Measurements from ENCODE around the gene HSPA6. TPM values are rescaled to one million over a fixed set of nuclear protein-coding genes. Genes with fewer than 3 reads are reported as not detected.
"Not testable (repeated sequence)": the region's sequence is repeated elsewhere in the genome, so short reads cannot be mapped to it uniquely, and the experiment has no call there.

HSPA6 gene
- total RNA-seq, 4 donors from 2014 or later = 1.3 to 4.2 (median 3.2) TPM

GRCh38 chr1:161505686-161506085 is 18.7 kb upstream of the HSPA6 start:
- no peak for DNase-seq
- H3K4me3 ChIP-seq = peak overlapping the region in 2 of 4 donors; percentile 14 to 35
- no peaks in the 10 kb centered on the region for H3K36me3 ChIP-seq
- peaks cover 0 to 51% (median 0%) of the 10 kb centered on the region in 4 donors for H3K27me3 ChIP-seq
- no peaks in the 10 kb centered on the region for H3K9me3 ChIP-seq
- H3K27ac ChIP-seq = peak overlapping the region in 1 of 4 donors; percentile 18
- no peak for TF ChIP-seq POLR2A (IDR thresholded peaks at IDR 0.05)
- TF ChIP-seq, protein P1, sequence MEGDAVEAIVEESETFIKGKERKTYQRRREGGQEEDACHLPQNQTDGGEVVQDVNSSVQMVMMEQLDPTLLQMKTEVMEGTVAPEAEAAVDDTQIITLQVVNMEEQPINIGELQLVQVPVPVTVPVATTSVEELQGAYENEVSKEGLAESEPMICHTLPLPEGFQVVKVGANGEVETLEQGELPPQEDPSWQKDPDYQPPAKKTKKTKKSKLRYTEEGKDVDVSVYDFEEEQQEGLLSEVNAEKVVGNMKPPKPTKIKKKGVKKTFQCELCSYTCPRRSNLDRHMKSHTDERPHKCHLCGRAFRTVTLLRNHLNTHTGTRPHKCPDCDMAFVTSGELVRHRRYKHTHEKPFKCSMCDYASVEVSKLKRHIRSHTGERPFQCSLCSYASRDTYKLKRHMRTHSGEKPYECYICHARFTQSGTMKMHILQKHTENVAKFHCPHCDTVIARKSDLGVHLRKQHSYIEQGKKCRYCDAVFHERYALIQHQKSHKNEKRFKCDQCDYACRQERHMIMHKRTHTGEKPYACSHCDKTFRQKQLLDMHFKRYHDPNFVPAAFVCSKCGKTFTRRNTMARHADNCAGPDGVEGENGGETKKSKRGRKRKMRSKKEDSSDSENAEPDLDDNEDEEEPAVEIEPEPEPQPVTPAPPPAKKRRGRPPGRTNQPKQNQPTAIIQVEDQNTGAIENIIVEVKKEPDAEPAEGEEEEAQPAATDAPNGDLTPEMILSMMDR (IDR thresholded peaks at IDR 0.05) = no peak
- H3K4me1 ChIP-seq = peaks cover 0 to 12% (median 0%) of the 10 kb centered on the region in 3 donors
- WGBS, 2 donors = 78 to 87% methylated on average over 4 to 6 of the region's 6 CpGs
- intact Hi-C loops (cut with DNase I) = no loop called here

DNA sequence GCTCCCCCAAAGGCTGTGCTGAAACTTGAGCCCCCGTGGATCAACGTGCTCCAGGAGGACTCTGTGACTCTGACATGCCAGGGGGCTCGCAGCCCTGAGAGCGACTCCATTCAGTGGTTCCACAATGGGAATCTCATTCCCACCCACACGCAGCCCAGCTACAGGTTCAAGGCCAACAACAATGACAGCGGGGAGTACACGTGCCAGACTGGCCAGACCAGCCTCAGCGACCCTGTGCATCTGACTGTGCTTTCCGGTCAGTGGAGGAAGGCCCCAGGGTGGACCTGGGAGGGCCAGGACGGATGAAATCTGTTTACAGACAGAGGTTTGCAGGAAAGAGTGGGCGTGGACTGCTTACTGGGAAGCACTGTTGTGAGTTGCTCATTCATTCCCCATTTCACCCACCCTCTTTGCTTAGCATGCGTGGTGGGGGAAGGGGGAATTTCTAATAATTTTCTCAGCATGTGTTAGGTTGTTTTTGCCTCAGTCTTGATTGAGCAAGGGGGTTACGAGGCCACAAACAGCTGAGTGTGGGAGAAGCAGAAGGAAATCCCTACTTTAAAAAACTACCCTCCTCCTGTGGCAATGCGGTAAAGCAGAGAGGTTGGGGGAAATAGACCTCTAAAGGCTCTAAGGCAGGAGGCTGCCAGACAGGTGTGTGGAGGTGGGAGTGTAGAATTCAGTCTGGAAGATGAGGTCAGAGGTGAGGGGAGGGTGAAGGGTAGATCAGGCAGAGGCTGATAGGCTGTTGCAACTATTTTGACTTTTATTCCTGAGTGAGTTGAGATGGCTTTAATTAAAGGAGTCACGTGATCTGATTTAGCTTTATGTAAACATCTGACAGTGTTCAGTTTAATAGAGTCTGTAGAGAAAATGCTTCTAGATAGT is 17.8 kb upstream of the HSPA6 start:
- no peak for DNase-seq

DNA sequence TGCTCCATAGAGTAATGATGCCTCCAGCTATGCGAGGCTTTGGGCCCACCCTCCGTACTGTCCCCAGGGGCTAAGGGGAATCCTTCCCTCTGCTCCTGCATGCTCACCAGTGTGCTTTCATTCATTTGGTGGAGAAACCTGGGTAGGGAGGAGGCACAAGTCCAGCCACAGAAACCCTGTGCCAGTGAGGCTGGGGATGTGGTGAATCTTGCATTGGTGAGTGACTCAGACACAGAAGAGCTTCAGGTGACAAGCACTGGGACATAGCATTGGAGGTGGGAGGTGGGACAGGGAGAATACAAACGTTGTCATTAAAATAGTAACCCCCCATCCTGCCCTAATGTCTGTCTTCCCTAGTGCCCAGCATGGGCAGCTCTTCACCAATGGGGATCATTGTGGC is 13.9 kb upstream of the HSPA6 start:
- Histone ChIP-seq H3K27ac (no peak overlapping the region), H3K4me3 (no peak overlapping the region), H3K4me1 (peaks cover 0 to 26% (median 9%) of the 10 kb centered on the region in 3 donors), H3K9me3 (no peaks in the 10 kb centered on the region), H3K27me3 (peaks cover 0 to 12% (median 0%) of the 10 kb centered on the region in 4 donors), H3K36me3 (no peaks in the 10 kb centered on the region)
- intact Hi-C loops (cut with DNase I) = no loop called here
- TF ChIP-seq, protein P1 (IDR thresholded peaks at IDR 0.05) = no peak
- TF ChIP-seq POLR2A (IDR thresholded peaks at IDR 0.05) = no peak
- DNase-seq = no peak
- 76 to 83% methylated on average over 3 of the region's 3 CpGs for WGBS, 2 donors

More for the DNA sequence above, 17.8 kb upstream of the HSPA6 start:
- no peaks in the 10 kb centered on the region for H3K9me3 ChIP-seq
- TF ChIP-seq, protein P1 (IDR thresholded peaks at IDR 0.05) = no peak
- peak in 1 of 4 donors; percentile 18 for TF ChIP-seq POLR2A (IDR thresholded peaks at IDR 0.05)
- peak overlapping the region in 1 of 4 donors; percentile 18 for H3K27ac ChIP-seq
- intact Hi-C loops (cut with DNase I) = no loop called here
- peaks cover 0 to 46% (median 0%) of the 10 kb centered on the region in 4 donors for H3K27me3 ChIP-seq
- peak overlapping the region in 2 of 4 donors; percentile 14 to 35 for H3K4me3 ChIP-seq
- peaks cover 0 to 12% (median 0%) of the 10 kb centered on the region in 3 donors for H3K4me1 ChIP-seq
- WGBS, 2 donors = 35 to 42% methylated on average over 5 to 7 of the region's 15 CpGs
- H3K36me3 ChIP-seq = no peaks in the 10 kb centered on the region

DNA sequence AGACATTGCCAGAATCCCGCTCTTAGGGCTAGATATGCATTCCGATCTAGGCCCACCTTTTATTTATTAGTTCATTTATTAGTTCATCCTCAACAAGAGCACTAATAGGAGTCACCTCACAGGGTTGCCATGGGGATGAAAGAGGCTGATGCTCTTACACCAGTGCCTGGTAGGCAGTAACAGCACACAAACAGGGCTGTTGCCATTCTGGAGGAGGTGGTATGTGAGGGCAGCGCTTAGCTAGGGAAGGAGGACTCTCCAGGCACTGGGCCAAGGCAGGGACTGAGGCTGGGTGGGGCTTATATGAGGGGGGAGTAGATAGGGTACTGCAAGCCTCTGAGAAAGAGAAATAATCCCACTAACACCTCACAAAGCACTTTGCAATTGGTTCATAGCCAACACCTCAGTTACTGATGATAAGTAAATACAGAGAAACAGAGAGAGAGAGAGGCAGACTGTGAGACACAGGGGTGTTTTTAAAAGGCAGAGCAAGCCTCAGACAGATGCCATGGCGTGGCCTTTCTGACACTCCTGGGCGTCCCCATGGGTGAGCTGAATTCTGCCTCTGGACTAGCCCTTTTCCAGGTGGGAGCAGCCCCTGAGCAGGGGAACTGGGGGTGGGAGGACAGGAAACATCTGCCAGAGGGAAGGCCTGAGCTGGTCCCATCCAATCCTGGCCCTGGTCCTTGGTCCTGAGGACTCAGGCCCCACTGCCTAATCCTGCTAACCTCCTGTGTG is 13.2 kb upstream of the HSPA6 start:
- Histone ChIP-seq H3K27me3 (peaks cover 0 to 7% (median 0%) of the 10 kb centered on the region in 4 donors), H3K4me1 (peaks cover 0 to 26% (median 9%) of the 10 kb centered on the region in 3 donors), H3K36me3 (no peaks in the 10 kb centered on the region), H3K4me3 (no peak overlapping the region), H3K9me3 (no peaks in the 10 kb centered on the region), H3K27ac (no peak overlapping the region)
- TF ChIP-seq, protein P1 (IDR thresholded peaks at IDR 0.05) = no peak
- no peak for TF ChIP-seq POLR2A (IDR thresholded peaks at IDR 0.05)
- intact Hi-C loops (cut with DNase I) = no loop called here
- WGBS, 2 donors = 75 to 79% methylated on average over 2 to 4 of the region's 5 CpGs
- no peak for DNase-seq

- peaks cover 0 to 2% (median 0%) of the 10 kb centered on the region in 4 donors for H3K27me3 ChIP-seq
- no peaks in the 10 kb centered on the region for H3K9me3 ChIP-seq
- no peaks in the 10 kb centered on the region for H3K36me3 ChIP-seq
- TF ChIP-seq POLR2A (IDR thresholded peaks at IDR 0.05) = no peak
- TF ChIP-seq, protein P1 (IDR thresholded peaks at IDR 0.05) = no peak
- no peak overlapping the region for H3K4me3 ChIP-seq
- H3K4me1 ChIP-seq = peaks cover 0 to 21% (median 9%) of the 10 kb centered on the region in 3 donors
- no peak overlapping the region for H3K27ac ChIP-seq
- intact Hi-C loops (cut with DNase I) = no loop called here
- 75 to 90% methylated on average over 3 of the region's 7 CpGs for WGBS, 2 donors
- no peak for DNase-seq
Observed at GRCh38 chr1:161511756-161512060, 12.6 kb upstream of the HSPA6 start.

DNA sequence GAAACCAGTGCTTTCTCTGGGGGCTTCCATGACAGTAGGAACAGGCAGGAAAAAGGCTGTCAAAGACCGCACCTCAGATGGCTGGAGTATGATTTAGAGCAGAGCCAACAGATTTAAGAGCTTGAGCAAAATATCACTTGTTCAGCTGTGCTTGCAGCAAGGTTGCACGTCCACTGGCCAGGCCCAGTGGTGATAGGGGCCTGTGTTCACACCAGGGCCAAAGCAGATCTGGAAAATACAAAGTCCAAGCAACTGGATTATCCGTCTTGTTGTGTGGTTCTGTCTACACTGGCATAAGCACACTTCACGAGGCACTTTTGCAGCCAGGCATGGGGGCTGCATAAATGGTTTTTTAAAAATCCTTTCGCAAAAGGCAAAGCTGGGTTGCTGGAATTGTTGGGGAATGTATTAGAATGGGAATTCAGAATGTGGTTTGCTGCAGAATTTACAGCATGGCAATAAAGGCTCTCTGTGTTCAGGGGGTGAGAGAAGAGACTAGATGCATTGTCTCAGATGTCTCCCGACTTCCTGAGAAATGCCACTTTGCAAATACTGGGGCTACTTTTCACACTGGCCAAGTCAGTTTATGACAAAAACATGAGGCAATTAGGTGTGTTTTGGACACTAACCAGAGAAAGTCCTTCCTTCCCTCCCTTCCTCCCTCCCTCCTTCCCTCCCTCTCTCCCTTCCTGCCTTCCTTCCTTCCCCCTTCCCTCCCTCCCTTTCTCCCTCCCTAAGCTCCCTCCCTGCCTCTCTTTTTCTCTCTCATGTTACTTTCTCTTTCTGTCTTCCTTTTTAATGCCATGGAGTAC is 11.5 kb upstream of the HSPA6 start:
- Histone ChIP-seq H3K27ac (peak overlapping the region in 1 of 4 donors; percentile 14), H3K4me1 (peaks cover 0 to 13% (median 9%) of the 10 kb centered on the region in 3 donors)
- WGBS, 2 donors = 100% methylated on average over 4 to 5 of the region's 6 CpGs
- H3K4me3 ChIP-seq; H3K27me3 ChIP-seq; H3K9me3 ChIP-seq; DNase-seq; H3K36me3 ChIP-seq; intact Hi-C loops (cut with DNase I): not testable (repeated sequence)

DNA sequence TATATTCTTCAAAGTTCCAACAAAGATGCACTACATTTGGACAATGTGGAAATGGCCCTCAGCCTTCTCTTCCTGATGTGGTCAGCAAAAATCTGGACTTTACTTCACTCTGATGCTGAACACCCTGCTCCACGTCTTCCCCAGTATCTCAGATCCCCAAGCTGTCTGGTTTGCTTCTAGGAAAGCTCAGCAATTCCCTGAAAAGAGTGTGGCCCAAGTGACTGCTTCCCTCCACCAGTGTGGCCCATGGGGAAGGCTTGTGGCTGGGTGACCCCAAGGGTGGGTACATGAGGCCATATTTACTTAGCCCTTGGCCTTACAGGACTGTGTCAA is 10.9 kb upstream of the HSPA6 start:
- no CpG with 5 or more reads among the region's 1 CpG for WGBS, 2 donors
- H3K27me3 ChIP-seq; H3K4me3 ChIP-seq; DNase-seq; H3K36me3 ChIP-seq; intact Hi-C loops (cut with DNase I); H3K9me3 ChIP-seq: not testable (repeated sequence)
- peaks cover 0 to 13% (median 9%) of the 10 kb centered on the region in 3 donors for H3K4me1 ChIP-seq
- H3K27ac ChIP-seq = peak overlapping the region in 3 of 4 donors; percentile 13 to 63 (median 20)
